ENCODE data around the gene RAET1G.

RAET1G gene

DNA sequence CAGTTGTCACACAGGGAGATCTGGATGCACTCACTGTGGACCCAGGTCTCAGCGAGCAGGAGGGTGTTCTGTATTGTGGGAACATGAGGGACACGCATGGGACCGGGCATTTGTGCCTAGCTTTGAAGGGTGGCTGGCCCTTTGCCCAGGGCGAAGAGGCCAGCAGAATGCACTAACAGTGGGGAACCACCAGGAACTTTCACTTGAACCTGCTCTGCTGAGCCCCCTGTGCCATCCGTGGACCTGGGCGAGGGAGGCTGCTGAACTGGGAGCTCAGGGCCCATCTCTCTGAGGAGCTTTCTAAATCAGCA, 17.7 kb upstream of the RAET1G start:
- Histone ChIP-seq H3K27ac (replicated peaks; ENCODE audit: low read length) (no peak overlapping the region), H4K8ac (ENCODE audit: low read depth, low read length) (peak overlapping the region; percentile 17), H3K79me1 (ENCODE audit: low read depth, low read length) (no peaks in the 10 kb centered on the region), H4K91ac (ENCODE audit: low read depth, low read length, poor library complexity) (no peak overlapping the region), H2AFZ (ENCODE audit: low read length) (no peak overlapping the region), H2BK12ac (ENCODE audit: low read length) (no peak overlapping the region), H3K36me3 (replicated peaks in 1 of 2; ENCODE audit: control insufficient read depth in 2 of 2, insufficient read depth in 2 of 2, low read length in 2 of 2) (no peaks in the 10 kb centered on the region), H3K4me3 (ENCODE audit: low read length in 2 of 2) (no peak overlapping the region), H3K18ac (ENCODE audit: low read length) (no peak overlapping the region), H3K23ac (ENCODE audit: low read depth, low read length, poor library complexity) (no peak overlapping the region), H3K4me2 (ENCODE audit: insufficient read depth, low read length, poor library complexity, severe bottlenecking) (no peak overlapping the region), H2BK15ac (ENCODE audit: low read length) (no peak overlapping the region), H3K14ac (ENCODE audit: low read length) (no peak overlapping the region), H3K9me3 (replicated peaks in 1 of 2; ENCODE audit: control insufficient read depth in 2 of 2, insufficient read depth in 1 of 2, low read depth in 1 of 2, low read length in 2 of 2) (peaks cover 3 to 4% of the 10 kb centered on the region in 2 donors), H3K27me3 (ENCODE audit: control insufficient read depth in 3 of 3, insufficient read depth in 3 of 3, low read depth in 1 of 3, low read length in 3 of 3) (peaks cover 32 to 77% (median 73%) of the 10 kb centered on the region in 3 experiments), H2AK5ac (ENCODE audit: low read depth, low read length) (peak overlapping the region; percentile 43), H2BK120ac (ENCODE audit: low read depth, low read length) (no peak overlapping the region), H2BK5ac (ENCODE audit: low read length) (no peak overlapping the region), H3K4ac (ENCODE audit: low read length) (no peak overlapping the region), H3K9ac (ENCODE audit: low read depth, low read length, poor library complexity) (peak overlapping the region; percentile 12), H3K4me1 (ENCODE audit: control insufficient read depth in 2 of 2, insufficient read depth in 1 of 2, low read depth in 1 of 2, low read length in 2 of 2) (peaks cover 3 to 5% of the 10 kb centered on the region in 2 donors)
- no peak for DNase-seq (ENCODE audit: low spot score)
- no CpG with 5 or more reads among the region's 6 CpGs for WGBS, 2 donors (ENCODE audit: extremely low coverage in 2 of 2, insufficient read length in 2 of 2, insufficient replicate concordance in 1 of 2)

DNA sequence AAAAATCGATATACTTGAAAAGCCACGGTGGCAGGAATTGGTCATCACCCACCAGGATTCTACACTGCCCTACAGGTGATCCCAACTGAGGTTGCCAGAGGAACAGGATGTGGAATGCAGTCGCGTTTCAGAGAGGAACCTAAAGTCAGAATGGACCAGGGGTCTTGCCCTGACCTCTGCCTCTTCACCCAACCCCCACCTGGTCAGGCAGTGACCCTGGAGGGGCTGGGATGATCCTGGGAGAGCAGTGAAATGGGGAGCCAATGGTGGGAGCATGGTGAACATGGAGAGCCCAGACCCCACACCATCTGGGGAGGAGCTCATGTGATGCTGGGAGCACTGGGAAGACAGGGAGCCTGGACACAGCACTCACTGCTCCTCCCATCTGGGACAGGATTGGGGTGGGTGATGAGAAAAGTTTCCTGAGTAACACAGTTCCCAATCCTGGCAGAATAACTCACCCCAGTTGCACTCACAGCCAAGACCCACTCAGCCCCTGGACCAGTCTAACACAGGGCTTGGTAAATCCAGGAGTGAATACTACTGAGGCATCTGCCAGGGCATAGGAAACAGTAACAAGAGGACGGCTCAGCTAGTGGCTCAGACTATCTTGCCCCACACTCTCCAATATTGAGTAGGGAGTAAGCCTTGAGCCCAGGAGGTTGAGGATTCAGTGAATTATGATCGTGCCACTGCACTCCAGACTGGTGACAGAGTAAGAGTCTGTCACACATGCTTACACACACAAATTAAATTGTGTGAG, 17.2 kb upstream of the RAET1G start:
- no CpG with 5 or more reads among the region's 6 CpGs for WGBS, 2 donors (ENCODE audit: extremely low coverage in 2 of 2, insufficient read length in 2 of 2, insufficient replicate concordance in 1 of 2)
- H3K27me3 ChIP-seq (ENCODE audit: control insufficient read depth in 3 of 3, insufficient read depth in 3 of 3, low read depth in 1 of 3, low read length in 3 of 3) = peaks cover 32 to 83% (median 79%) of the 10 kb centered on the region in 3 experiments
- peak overlapping the region; percentile 17 for H4K8ac ChIP-seq (ENCODE audit: low read depth, low read length)
- no peak overlapping the region for H3K4me2 ChIP-seq (ENCODE audit: insufficient read depth, low read length, poor library complexity, severe bottlenecking)
- no peak overlapping the region for H2BK5ac ChIP-seq (ENCODE audit: low read length)
- peak overlapping the region; percentile 43 for H2AK5ac ChIP-seq (ENCODE audit: low read depth, low read length)
- no peak overlapping the region for H2BK12ac ChIP-seq (ENCODE audit: low read length)
- H2BK120ac ChIP-seq (ENCODE audit: low read depth, low read length) = no peak overlapping the region
- peaks cover 3 to 5% of the 10 kb centered on the region in 2 donors for H3K4me1 ChIP-seq (ENCODE audit: control insufficient read depth in 2 of 2, insufficient read depth in 1 of 2, low read depth in 1 of 2, low read length in 2 of 2)
- H3K9me3 ChIP-seq (replicated peaks in 1 of 2; ENCODE audit: control insufficient read depth in 2 of 2, insufficient read depth in 1 of 2, low read depth in 1 of 2, low read length in 2 of 2) = peaks cover 3 to 4% of the 10 kb centered on the region in 2 donors
- H3K27ac ChIP-seq (replicated peaks; ENCODE audit: low read length) = no peak overlapping the region
- H3K18ac ChIP-seq (ENCODE audit: low read length) = no peak overlapping the region
- H2AFZ ChIP-seq (ENCODE audit: low read length) = no peak overlapping the region
- H4K91ac ChIP-seq (ENCODE audit: low read depth, low read length, poor library complexity) = no peak overlapping the region
- peak overlapping the region; percentile 12 for H3K9ac ChIP-seq (ENCODE audit: low read depth, low read length, poor library complexity)
- H2BK15ac ChIP-seq (ENCODE audit: low read length) = no peak overlapping the region
- no peaks in the 10 kb centered on the region for H3K36me3 ChIP-seq (replicated peaks in 1 of 2; ENCODE audit: control insufficient read depth in 2 of 2, insufficient read depth in 2 of 2, low read length in 2 of 2)
- DNase-seq (ENCODE audit: low spot score) = no peak
- H3K4ac ChIP-seq (ENCODE audit: low read length) = no peak overlapping the region
- peak overlapping the region in 1 of 2 donors; percentile 64 for H3K4me3 ChIP-seq (ENCODE audit: low read length in 2 of 2)
- H3K14ac ChIP-seq (ENCODE audit: low read length) = no peak overlapping the region
- no peak overlapping the region for H3K23ac ChIP-seq (ENCODE audit: low read depth, low read length, poor library complexity)
- no peaks in the 10 kb centered on the region for H3K79me1 ChIP-seq (ENCODE audit: low read depth, low read length)

DNA sequence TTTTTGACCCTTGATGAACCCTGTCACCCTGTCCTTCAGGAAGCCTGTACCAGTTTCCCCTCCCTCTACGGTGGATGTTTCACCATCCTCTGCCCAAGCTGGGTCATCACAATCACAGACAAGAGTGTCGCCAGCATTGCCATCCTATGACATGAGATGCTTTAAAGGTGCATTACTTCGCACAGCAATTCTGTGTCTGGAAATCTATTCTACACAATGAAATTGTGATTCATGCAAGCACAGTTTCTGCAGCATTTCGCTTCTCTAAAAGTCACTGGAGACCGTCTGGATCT, 16.4 kb upstream of the RAET1G start:
- Histone ChIP-seq H2AFZ (ENCODE audit: low read length) (no peak overlapping the region), H2BK120ac (ENCODE audit: low read depth, low read length) (no peak overlapping the region), H3K27me3 (ENCODE audit: control insufficient read depth in 3 of 3, insufficient read depth in 3 of 3, low read depth in 1 of 3, low read length in 3 of 3) (peaks cover 32 to 90% (median 85%) of the 10 kb centered on the region in 3 experiments), H4K91ac (ENCODE audit: low read depth, low read length, poor library complexity) (no peak overlapping the region), H2BK15ac (ENCODE audit: low read length) (no peak overlapping the region), H3K14ac (ENCODE audit: low read length) (no peak overlapping the region), H3K23ac (ENCODE audit: low read depth, low read length, poor library complexity) (no peak overlapping the region), H3K4me3 (ENCODE audit: low read length in 2 of 2) (no peak overlapping the region), H3K9me3 (replicated peaks in 1 of 2; ENCODE audit: control insufficient read depth in 2 of 2, insufficient read depth in 1 of 2, low read depth in 1 of 2, low read length in 2 of 2) (peaks cover 3 to 6% of the 10 kb centered on the region in 2 donors), H3K27ac (replicated peaks; ENCODE audit: low read length) (no peak overlapping the region), H3K36me3 (replicated peaks in 1 of 2; ENCODE audit: control insufficient read depth in 2 of 2, insufficient read depth in 2 of 2, low read length in 2 of 2) (no peaks in the 10 kb centered on the region), H2BK5ac (ENCODE audit: low read length) (no peak overlapping the region), H3K9ac (ENCODE audit: low read depth, low read length, poor library complexity) (no peak overlapping the region), H3K79me1 (ENCODE audit: low read depth, low read length) (no peaks in the 10 kb centered on the region), H3K4me1 (ENCODE audit: control insufficient read depth in 2 of 2, insufficient read depth in 1 of 2, low read depth in 1 of 2, low read length in 2 of 2) (peaks cover 3 to 5% of the 10 kb centered on the region in 2 donors), H3K4me2 (ENCODE audit: insufficient read depth, low read length, poor library complexity, severe bottlenecking) (no peak overlapping the region), H3K18ac (ENCODE audit: low read length) (no peak overlapping the region), H2BK12ac (ENCODE audit: low read length) (no peak overlapping the region), H2AK5ac (ENCODE audit: low read depth, low read length) (no peak overlapping the region), H3K4ac (ENCODE audit: low read length) (no peak overlapping the region), H4K8ac (ENCODE audit: low read depth, low read length) (no peak overlapping the region)
- no CpG with 5 or more reads among the region's 5 CpGs for WGBS, 2 donors (ENCODE audit: extremely low coverage in 2 of 2, insufficient read length in 2 of 2, insufficient replicate concordance in 1 of 2)
- DNase-seq (ENCODE audit: low spot score) = no peak

DNA sequence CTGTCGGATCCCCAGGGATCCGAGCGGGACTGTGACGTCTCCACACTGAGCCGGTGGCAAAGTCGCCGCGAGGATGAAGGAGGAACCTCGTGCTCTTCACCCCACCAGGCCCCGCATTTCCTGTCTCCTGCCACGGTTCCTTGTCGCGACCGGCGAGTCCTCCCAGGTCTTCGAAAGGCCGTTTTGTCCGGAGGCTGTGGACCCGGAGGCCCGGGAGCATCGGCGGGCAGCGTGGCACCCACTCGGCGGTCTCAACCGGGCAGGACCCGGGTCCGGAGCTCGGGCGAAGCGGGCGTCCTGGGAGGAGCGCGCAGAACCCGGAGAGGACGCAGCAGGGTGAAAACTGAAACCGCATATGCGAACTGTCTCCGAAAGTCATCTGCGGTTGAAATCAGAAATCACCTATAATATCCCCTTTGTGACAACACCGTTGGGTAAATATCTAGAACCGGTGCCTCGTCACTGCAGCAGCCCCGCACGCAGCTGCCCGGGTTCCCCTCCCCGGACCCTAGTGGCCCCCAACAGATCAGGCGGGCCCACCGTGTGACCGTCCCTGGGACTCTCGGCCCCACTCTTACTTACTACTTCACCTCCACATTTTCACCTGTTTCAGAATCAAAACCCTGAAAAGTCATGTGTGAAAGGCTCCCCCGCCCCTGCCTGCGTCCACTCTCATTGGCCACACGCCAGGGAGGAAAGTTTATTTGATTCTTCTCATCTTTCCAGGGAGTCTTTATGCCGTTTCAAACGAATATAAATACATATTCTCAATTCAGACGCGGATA, 15.8 kb upstream of the RAET1G start:
- H3K79me1 ChIP-seq (ENCODE audit: low read depth, low read length) = no peaks in the 10 kb centered on the region
- H2AK5ac ChIP-seq (ENCODE audit: low read depth, low read length) = peak overlapping the region; percentile 36
- H3K18ac ChIP-seq (ENCODE audit: low read length) = peak overlapping the region; percentile 84
- H3K4me1 ChIP-seq (ENCODE audit: control insufficient read depth in 2 of 2, insufficient read depth in 1 of 2, low read depth in 1 of 2, low read length in 2 of 2) = peaks cover 3 to 5% of the 10 kb centered on the region in 2 donors
- H3K4me2 ChIP-seq (ENCODE audit: insufficient read depth, low read length, poor library complexity, severe bottlenecking) = peak overlapping the region; percentile 32
- H2BK12ac ChIP-seq (ENCODE audit: low read length) = no peak overlapping the region
- no CpG with 5 or more reads among the region's 58 CpGs for WGBS, 2 donors (ENCODE audit: extremely low coverage in 2 of 2, insufficient read length in 2 of 2, insufficient replicate concordance in 1 of 2)
- peaks cover 3 to 6% of the 10 kb centered on the region in 2 donors for H3K9me3 ChIP-seq (replicated peaks in 1 of 2; ENCODE audit: control insufficient read depth in 2 of 2, insufficient read depth in 1 of 2, low read depth in 1 of 2, low read length in 2 of 2)
- peak overlapping the region; percentile 8 to 44 for H3K4me3 ChIP-seq (ENCODE audit: low read length in 2 of 2)
- DNase-seq (ENCODE audit: low spot score) = no peak
- no peak overlapping the region for H3K27ac ChIP-seq (replicated peaks; ENCODE audit: low read length)
- peak overlapping the region; percentile 83 for H2AFZ ChIP-seq (ENCODE audit: low read length)
- peak overlapping the region; percentile 48 for H3K23ac ChIP-seq (ENCODE audit: low read depth, low read length, poor library complexity)
- no peak overlapping the region for H2BK120ac ChIP-seq (ENCODE audit: low read depth, low read length)
- no peaks in the 10 kb centered on the region for H3K36me3 ChIP-seq (replicated peaks in 1 of 2; ENCODE audit: control insufficient read depth in 2 of 2, insufficient read depth in 2 of 2, low read length in 2 of 2)
- H3K9ac ChIP-seq (ENCODE audit: low read depth, low read length, poor library complexity) = no peak overlapping the region
- peak overlapping the region; percentile 27 for H3K14ac ChIP-seq (ENCODE audit: low read length)
- no peak overlapping the region for H2BK5ac ChIP-seq (ENCODE audit: low read length)
- H4K91ac ChIP-seq (ENCODE audit: low read depth, low read length, poor library complexity) = no peak overlapping the region
- no peak overlapping the region for H4K8ac ChIP-seq (ENCODE audit: low read depth, low read length)
- H2BK15ac ChIP-seq (ENCODE audit: low read length) = no peak overlapping the region
- peaks cover 32 to 87% (median 83%) of the 10 kb centered on the region in 3 experiments for H3K27me3 ChIP-seq (ENCODE audit: control insufficient read depth in 3 of 3, insufficient read depth in 3 of 3, low read depth in 1 of 3, low read length in 3 of 3)
- H3K4ac ChIP-seq (ENCODE audit: low read length) = no peak overlapping the region
